ENCODE data around the gene NFILZ.
"Not testable (repeated sequence)": the region's sequence is repeated elsewhere in the genome, so short reads cannot be mapped to it uniquely, and the experiment has no call there.

Gene NFILZ

DNA sequence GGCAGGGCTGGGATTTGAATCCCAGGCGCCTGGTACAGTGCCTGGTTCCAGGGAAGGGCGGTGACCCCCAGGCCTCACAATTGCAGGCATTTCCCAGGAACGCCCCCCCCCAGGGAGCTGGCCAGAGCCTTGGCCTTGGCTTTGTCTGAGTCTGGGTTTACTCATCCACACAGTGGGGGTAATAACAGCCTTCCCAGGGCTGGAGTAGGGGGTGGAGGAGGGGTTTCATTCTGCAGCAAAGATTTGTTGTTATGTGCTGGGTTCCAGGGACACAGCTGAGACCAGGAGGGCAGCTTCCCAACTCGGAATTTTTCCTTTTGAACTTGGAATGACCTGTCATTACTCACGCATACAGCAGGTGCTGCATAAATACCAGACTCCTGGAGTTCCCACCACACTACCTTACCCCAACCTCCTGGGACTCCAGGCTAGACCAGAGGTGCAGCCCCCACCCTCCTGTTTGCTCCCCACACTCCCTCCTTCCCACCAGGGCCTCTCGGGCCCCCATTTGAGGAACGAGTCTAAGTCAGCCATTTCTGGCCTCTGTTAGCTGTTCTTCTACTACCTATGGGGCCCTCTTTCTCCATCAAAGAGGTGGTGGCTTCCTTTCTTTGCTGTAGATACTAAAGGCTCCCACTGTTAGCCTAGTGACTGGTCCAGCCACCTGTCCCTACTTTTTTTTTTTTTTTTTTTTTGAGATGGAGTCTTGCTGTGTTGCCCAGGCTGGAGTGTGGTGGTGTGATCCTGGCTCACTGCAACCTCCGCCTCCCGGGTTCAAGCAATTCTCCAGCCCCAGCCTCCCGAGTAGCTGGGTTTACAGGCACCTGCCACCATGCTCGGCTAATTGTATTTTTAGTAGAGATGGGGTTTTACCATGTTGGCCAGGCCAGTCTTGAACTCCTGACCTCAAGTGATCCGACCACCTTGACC is 18.3 kb upstream of the NFILZ start:
- no peak for DNase-seq

GRCh38 chr19:8612807-8613171 is 17.6 kb upstream of the NFILZ start:
- DNase-seq = no peak

DNA sequence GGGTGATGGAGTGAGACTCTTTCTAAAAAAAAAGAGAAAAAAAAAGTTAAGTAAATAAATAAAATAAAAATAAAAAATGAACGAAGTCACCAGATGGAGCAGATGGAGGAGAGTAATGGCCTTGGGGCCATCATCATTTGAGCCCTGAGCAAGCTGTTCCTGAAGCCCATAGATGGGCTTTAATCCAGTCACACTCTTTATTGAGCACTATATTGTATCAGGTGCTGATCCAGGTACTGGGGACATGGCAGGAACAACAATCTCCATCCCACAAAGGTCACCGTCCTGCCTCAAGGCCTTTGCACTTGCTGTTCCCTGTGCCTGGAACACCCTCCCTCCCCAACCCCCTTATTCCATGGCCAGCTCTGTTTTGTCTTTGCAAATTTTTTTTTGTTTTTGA is 16.0 kb upstream of the NFILZ start:
- DNase-seq = no peak

DNA sequence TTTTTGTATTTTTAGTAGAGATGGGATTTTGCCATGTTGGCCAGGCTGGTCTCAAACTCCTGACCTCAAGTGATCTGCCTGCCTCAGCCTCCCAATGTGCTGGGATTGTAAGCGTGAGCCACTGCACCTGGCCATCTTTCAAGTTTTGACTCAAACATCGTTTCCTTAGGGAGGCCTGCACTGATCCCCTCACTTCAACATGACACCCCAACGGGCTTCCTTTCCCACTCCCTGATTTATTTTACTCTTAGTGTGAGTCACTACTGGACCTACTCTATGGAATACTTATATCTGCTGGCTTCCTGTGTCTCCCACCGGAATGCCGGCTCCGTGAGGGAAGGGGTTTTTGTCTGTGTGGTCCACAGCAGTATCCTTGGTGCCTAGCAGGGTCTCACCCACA is 15.4 kb upstream of the NFILZ start:
- DNase-seq = no peak

DNA sequence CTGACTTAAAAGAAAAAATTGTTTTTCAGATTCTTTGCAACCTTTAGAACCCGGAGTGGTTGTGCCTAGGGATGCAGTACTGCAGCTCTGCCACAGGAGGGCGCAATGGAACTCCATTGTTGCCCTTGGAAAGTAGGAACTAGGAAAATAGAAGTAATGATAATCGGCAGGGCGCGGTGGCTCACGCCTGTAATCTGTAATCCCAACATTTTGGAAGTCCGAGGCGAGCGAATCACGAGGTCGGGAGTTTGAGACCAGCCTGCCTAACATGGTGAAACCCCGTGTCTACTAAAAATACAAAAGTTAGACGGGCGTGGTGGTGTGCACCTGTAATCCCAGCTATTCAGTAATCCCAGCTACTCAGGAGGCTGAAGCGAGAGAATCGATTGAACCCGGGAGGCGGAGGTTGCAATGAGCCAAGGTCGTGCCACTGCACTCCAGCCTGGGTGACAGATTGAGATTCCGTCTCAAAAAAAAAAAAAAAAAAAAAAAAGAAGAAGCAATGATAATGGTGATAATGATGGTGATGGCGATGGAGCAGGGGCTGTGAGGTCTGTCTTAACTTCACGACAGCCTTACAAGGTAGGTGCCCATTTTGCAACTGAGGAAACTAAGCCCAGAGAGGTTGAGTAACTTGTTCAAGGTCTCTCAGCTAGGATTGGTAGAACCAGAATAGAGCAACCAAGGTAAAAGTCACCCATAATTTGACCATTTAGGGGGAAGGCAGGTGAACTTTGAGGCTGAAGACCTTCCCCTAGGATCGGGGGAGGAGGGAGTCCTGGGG is 14.4 kb upstream of the NFILZ start:
- DNase-seq = peak; percentile 63

DNA sequence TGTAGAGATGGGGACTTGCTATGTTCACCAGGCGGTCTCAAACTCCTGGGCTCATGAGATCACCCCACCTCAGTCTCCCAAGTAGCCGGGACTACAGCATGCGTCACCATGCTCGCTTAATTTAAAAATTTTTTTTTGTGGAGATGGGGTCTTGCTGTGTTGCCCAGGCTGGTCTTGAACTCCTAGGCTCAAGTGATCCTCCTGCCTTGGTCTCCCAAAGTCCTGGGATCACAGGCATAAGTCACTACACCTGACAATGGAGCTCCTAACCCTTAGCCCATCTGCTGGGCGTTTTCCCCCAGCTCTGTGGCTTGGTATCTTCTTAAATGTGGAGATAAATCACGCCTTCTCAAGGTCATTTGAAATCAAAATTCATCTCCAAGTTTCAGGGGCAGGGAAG is 13.6 kb upstream of the NFILZ start:
- DNase-seq = no peak

- not testable (repeated sequence) for DNase-seq
Measured at GRCh38 chr19:8617325-8617724, 13.1 kb upstream of the NFILZ start.

DNA sequence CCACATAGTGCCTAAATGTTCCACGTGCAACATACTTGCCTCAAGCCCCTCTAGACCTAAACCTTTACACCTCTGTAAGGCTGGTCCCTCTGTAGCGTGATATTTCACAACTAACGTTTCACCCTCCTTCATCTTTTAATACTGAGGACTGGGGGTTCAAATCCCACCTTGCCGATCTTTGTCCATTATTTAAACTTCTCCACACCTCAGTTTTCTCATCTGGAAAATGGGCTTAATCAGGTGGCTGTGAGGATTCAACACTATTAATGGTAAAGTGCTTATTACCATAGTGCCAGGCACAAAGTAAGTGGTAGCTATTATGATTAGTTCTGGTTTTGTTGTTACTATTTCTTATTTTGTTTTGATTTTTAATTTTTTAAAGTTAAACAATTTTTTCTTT is 12.4 kb upstream of the NFILZ start:
- no peak for DNase-seq

DNA sequence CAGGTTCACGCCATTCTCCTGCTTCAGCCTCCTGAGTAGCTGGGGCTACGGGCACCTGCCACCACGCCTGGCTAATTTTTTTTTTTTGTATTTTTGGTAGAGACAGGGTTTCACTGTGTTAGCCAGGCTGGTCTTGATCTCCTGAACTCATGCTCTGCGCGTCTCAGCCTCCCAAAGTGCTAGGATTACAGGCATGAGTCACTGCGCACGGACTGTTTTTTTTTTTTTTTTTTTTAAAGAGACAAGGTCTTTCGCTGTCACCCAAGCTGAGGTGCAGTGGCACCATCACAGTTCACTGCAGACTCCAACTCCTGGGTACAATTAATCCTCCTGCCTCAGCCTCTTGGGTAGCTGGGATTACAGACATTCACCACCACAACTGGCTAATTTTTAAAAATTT is 11.7 kb upstream of the NFILZ start:
- no peak for DNase-seq

DNA sequence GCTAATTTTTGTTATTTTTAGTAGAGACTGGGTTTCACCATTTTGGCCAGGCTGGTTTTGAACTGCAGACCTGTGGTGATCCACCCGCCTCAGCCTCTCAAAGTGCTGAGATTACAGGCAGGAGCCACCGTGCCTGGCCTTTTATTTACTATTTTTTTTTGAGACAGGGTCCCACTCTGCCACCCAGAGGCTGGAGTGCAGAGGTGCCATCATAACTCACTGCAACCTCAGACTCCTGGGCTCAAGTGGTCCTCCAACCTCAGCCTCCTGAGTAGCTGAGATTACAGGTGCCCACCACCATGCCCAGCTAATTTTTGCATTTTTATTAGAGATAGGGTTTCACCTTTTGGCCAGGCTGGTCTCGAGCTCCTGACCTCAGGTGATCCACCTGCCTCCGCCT is 7.5 kb upstream of the NFILZ start:
- DNase-seq = not testable (repeated sequence)

GRCh38 chr19:8626842-8627241 is 3.6 kb upstream of the NFILZ start:
- no peak for DNase-seq

- DNase-seq = no peak
Measured at GRCh38 chr19:8629184-8629583, 1.2 kb upstream of the NFILZ start.

DNA sequence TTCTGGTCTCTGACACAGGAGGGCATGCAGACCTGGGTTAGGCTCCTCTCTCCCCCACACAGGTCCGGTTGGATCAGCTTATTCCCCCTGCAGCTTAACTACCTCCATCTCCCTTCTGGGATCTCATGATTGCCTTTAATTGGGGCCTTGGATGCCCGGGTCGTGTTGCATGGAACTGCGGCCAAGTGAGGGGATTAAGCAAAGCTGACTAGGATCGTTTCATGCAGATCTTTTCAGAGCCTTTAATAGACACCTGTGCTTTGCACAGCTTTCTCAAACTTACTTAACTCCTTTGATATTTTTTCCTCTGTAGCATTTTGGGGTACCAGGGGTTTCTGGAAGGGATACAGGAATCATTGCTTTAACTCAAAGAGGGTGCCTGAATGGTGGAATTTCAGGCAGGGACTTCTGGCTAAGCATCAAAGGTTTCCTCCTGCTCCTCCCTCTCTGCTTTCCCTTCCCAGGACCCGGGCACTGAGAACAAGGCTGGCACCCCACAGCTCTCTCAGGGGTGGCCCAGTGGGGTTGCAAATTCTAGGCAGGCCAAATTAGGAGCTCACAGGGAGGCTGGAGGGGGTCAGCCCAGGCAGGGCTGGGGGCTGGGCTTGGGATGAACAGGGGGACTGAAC is 477 bp downstream of the NFILZ start:
- no peak for DNase-seq

GRCh38 chr19:8631425-8631819 is 989 bp downstream of the NFILZ start:
- no peak for DNase-seq

DNA sequence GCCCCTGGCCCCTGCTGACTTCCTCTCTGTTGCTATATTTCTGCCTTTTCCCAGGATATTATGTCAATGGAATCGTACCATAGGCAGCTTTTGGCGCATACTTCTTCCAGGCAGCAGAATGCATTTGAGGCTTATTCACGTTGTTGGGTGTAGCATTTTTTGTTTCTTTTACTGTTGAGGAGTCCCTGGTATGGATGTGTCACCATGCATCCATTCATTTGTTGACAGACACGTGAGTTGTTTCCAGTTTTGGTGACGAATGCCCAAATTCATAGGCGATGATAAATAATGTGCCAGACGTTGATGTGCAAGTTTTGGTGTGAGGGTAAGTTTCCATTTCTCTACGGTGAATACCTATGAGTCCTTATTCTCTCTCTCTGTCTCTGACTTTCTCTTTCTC is 5.0 kb downstream of the NFILZ start:
- no peak for DNase-seq

DNA sequence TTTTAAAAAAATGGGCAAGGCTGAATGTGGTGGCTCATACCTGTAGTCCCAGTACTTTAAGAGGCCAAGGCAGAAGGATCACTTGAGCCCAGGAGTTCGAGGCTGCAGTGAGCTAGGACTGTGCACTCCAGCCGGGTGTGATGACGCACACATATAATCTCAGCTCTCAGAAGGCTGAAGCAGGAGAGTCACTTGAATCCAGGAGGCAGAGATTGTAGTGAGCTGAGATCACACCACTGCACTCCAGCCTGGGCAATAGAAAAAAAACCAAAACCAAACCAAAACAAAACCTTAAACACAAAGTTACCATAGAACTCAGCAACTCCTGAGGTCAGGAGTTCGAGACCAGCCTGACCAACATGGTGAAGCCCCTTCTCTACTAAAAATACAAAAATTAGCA is 6.6 kb downstream of the NFILZ start:
- DNase-seq = not testable (repeated sequence)

DNA sequence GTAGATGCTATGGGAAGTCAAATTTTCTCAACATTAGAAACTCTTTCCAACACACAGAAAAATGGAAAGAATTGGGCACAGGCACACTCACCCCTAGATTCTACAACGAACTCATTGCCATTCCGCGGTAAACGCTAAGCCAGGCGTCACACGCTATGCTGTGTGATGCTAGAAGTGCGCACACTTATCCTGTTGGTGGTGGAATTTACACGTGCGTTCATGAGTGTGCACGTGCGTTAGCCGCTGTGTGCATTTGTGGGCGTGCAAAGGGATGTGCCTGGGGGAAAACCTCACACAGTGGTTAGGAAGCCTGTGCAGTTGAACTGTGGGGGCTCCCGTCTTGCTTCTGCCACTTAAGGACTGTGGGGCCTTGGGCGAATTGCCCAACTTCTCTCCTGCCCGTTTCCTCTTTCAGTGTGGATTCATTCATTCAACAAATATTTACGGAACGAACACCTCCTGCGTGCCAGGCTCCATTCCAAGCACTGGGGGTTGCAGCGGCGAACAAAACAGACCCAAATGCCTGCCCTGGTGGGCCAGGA is 7.7 kb downstream of the NFILZ start:
- DNase-seq = no peak

GRCh38 chr19:8639821-8640401 is 9.5 kb downstream of the NFILZ start:
- DNase-seq = no peak

- DNase-seq = no peak
Measured at GRCh38 chr19:8640402-8641004, 10.1 kb downstream of the NFILZ start.

GRCh38 chr19:8641221-8641907 is 10.9 kb downstream of the NFILZ start:
- no peak for DNase-seq

DNA sequence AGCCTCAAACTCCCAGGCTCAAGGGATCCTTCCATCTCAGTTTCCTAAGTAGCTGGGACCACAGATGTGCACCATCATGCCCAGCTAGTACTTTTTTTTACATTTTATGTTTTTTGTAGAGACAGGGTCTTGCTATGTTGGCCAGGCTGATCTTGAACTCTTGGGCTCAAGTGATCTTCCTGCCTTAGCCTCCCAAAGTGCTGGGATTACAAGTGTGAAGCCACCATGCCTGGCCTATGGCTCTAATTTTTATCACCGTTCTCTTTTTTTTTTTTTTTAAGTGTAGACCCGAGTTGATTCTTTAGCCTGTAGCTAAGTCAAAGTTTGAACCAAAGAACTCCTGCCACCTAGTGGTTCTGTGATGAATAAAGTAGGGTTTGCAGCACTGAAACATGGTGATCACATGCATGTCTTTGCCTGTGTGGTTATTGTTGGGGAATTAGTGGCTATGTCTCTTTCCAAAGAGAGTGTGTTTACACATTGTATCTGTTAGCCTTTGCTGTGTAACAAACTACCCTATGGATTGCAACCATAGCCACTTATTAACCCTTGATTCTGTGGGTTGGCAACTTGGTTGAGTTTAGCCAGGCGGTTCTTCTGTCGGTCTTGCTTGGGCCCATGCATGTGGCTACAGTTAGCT is 11.6 kb downstream of the NFILZ start:
- DNase-seq = no peak

DNA sequence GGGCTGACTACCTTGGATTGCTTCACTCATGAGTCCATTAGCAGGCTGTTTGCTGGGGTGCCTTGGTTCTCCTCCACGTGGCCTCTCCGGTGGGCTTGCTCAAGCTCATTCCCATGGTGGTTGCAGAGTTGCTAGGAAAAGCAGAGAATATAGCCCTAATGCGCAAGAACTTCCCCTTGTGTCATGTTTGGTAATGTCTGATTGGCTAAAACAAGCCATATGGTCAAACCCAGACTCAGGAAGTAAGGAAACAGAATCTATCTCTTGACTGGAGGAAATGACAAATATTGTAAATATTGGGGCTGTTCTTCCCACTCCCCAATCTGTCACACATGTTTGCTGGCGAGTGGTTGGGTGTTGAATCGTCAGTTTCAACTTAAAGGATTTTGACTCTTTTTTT is 12.1 kb downstream of the NFILZ start:
- no peak for DNase-seq
